Measurements from ENCODE around the gene LAMB4. TPM values are rescaled to one million over a fixed set of nuclear protein-coding genes. Genes with fewer than 3 reads are reported as not detected.

Gene LAMB4
- total and polyA plus RNA-seq, 2 of the 8 experiments (the other 6 are each of a cell fraction or from before 2014, with no cell fraction given) = not detected

DNA sequence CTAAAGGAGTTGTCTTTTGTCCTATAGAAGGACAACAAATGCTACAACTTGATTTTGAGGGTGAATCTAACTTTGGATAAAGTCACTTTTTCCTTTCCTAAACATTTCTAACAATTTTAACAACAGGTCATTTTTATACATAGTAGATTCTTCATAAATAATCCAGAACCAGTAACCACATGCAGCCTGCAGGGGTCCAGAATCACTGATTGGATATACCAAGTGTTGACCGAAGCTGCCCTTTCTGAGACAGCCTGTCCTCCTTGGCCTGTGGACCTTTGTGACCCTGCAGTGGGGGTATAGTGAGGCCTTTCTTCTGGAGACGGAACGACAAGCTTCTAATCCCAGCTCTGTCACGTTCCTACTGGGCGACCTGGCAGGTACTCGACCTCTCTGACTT, 34.8 kb upstream of the LAMB4 start:
- Histone ChIP-seq H3K14ac (ENCODE audit: insufficient read length) (no peak overlapping the region), H3K23me2 (ENCODE audit: low read depth, low read length) (no peaks in the 10 kb centered on the region), H2AK5ac (ENCODE audit: low read depth, low read length) (no peak overlapping the region), H3K4me3 (ENCODE audit: extremely low read depth in 1 of 4, insufficient read depth in 2 of 4, low read depth in 3 of 4, low read length in 4 of 4) (no peak overlapping the region), H3K4me1 (replicated peaks in 1 of 4; ENCODE audit: control insufficient read depth in 3 of 4, insufficient read depth in 4 of 4, low read length in 3 of 4) (no peaks in the 10 kb centered on the region), H2BK20ac (ENCODE audit: low read length) (no peak overlapping the region), H2BK12ac (ENCODE audit: low read depth, low read length) (no peak overlapping the region), H3K56ac (replicated peaks; ENCODE audit: insufficient read length, low read depth, low read length) (no peak overlapping the region), H4K8ac (ENCODE audit: extremely low read depth, insufficient read depth, low read length) (no peak overlapping the region), H3K9ac (replicated peaks in 1 of 4; ENCODE audit: extremely low read depth in 1 of 4, low read depth in 3 of 4, low read length in 3 of 4) (no peak overlapping the region), H3K23ac (ENCODE audit: insufficient read length) (no peak overlapping the region), H3K9me3 (ENCODE audit: insufficient read depth in 2 of 2, low read depth in 1 of 2, low read length in 1 of 2) (no peaks in the 10 kb centered on the region), H4K91ac (replicated peaks; ENCODE audit: insufficient read length, low read length) (no peak overlapping the region), H3K27ac (ENCODE audit: low read depth, low read length) (no peak overlapping the region), H3K79me2 (ENCODE audit: control insufficient read depth in 1 of 2, insufficient read depth in 2 of 2, low read length in 2 of 2) (no peaks in the 10 kb centered on the region), H3K18ac (ENCODE audit: extremely low read depth, low read length) (no peak overlapping the region), H2BK15ac (ENCODE audit: low read length) (no peak overlapping the region), H4K5ac (ENCODE audit: insufficient read length, low read depth, low read length) (no peak overlapping the region), H3K36me3 (ENCODE audit: control insufficient read depth in 2 of 4, insufficient read depth in 4 of 4, low read length in 3 of 4) (no peaks in the 10 kb centered on the region), H2BK120ac (replicated peaks; ENCODE audit: low read depth, low read length) (no peak overlapping the region), H3K79me1 (ENCODE audit: low read depth, low read length) (no peaks in the 10 kb centered on the region), H3K27me3 (replicated peaks in 1 of 4; ENCODE audit: control insufficient read depth in 3 of 4, extremely low read depth in 1 of 4, insufficient read depth in 3 of 4, low read length in 3 of 4) (no peaks in the 10 kb centered on the region), H2AFZ (ENCODE audit: low read length) (no peak overlapping the region), H4K20me1 (replicated peaks in 1 of 2; ENCODE audit: control insufficient read depth in 1 of 2, insufficient read depth in 2 of 2, low read length in 2 of 2) (no peaks in the 10 kb centered on the region), H2BK5ac (ENCODE audit: low read depth, low read length) (no peak overlapping the region), H3K4me2 (ENCODE audit: insufficient read depth in 1 of 2, low read depth in 2 of 2, low read length in 2 of 2) (no peak overlapping the region), H3K4ac (replicated peaks; ENCODE audit: insufficient read length, low read depth, low read length) (no peak overlapping the region)
- CTCF ChIA-PET (ENCODE audit: partially characterized antibody) = interaction anchor here (0.6 to 1.5 kb wide), 4 partner anchors 14 to 332 kb away, joined by 3 to 5 read pairs (median 3); no protein-coding TSS in a partner anchor
- WGBS, 2 experiments (ENCODE audit: extremely low coverage in 1 of 2, insufficient coverage in 1 of 2, insufficient read length in 1 of 2, insufficient replicate concordance in 2 of 2, low coverage in 1 of 2, low lambda C conversion rate in 2 of 2, missing lambda C conversion rate in 1 of 2) = 75% methylated on average over 6 of the region's 6 CpGs; no CpG with 5 or more reads in 1 of the 2 experiments
- TF ChIP-seq, protein P1, sequence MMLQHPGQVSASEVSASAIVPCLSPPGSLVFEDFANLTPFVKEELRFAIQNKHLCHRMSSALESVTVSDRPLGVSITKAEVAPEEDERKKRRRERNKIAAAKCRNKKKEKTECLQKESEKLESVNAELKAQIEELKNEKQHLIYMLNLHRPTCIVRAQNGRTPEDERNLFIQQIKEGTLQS (IDR thresholded peaks at IDR 0.05; ENCODE audit: insufficient read depth, low read depth, low read length) = no peak
- TF ChIP-seq KDM1A (IDR thresholded peaks at IDR 0.05; ENCODE audit: borderline replicate concordance, low read length) (no peak), SIRT6 (IDR thresholded peaks at IDR 0.05; ENCODE audit: low read length) (no peak), TAF1 (IDR thresholded peaks at IDR 0.05; ENCODE audit: low read depth, low read length) (no peak), TBP (IDR thresholded peaks at IDR 0.05; ENCODE audit: low read depth, low read length) (no peak), POLR2A (IDR thresholded peaks at IDR 0.05; ENCODE audit: control extremely low read depth in 1 of 2, low read depth in 2 of 2, low read length in 2 of 2) (no peak), RXRA (IDR thresholded peaks at IDR 0.05; ENCODE audit: insufficient read depth, low read depth, low read length) (no peak)
- no peak for DNase-seq (ENCODE audit: low read depth in 1 of 2, low spot score in 2 of 2)
- POLR2A ChIA-PET (ENCODE audit: partially characterized antibody) = no interaction called here
- FAIRE-seq = no peak

All from H1 (cell line).